Stimulated activated CD8-positive, alpha-beta memory T cell treated with anti-CD3 and anti-CD28 coated beads, Interleukin-2, amount 100 ng/mL, for 48 hours (primary cell): Measurements from ENCODE around the gene LZTS2.
"Not testable (repeated sequence)": the region's sequence is repeated elsewhere in the genome, so short reads cannot be mapped to it uniquely, and the experiment has no call there.

Source experiments
- DNase-seq, 2 donors: peaks; one replicate each; pipeline ENCODE4 v3.0.0-alpha.2; 2020; ENCODE audit warnings: low read depth in 2 of 2

Gene LZTS2, protein sequence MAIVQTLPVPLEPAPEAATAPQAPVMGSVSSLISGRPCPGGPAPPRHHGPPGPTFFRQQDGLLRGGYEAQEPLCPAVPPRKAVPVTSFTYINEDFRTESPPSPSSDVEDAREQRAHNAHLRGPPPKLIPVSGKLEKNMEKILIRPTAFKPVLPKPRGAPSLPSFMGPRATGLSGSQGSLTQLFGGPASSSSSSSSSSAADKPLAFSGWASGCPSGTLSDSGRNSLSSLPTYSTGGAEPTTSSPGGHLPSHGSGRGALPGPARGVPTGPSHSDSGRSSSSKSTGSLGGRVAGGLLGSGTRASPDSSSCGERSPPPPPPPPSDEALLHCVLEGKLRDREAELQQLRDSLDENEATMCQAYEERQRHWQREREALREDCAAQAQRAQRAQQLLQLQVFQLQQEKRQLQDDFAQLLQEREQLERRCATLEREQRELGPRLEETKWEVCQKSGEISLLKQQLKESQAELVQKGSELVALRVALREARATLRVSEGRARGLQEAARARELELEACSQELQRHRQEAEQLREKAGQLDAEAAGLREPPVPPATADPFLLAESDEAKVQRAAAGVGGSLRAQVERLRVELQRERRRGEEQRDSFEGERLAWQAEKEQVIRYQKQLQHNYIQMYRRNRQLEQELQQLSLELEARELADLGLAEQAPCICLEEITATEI

GRCh38 chr10:100999742-101000126, at the start of gene LZTS2:
Gene LZTS2, plus strand, starts transcription at chr10:100999808. Its CDS starts 2,731 bp downstream, at chr10:101002539.
- no peak for DNase-seq

DNA sequence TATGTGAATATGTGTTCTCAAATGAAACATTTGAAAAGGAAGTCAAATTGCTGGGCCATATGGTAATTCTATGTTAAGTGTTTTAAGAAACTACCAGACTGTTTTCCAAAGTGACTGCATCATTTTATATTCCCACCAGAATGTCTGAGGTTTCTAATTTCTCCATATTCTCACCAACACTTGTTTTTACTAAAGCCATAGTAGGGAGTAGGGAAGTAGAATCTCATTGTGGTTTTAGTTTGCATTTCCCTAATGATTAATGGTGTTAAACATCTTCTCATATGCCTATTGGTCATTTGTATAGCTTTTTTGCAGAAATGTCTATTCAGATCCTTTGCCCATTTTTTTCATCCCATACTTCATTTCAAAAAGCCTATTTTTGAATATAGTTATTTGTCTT, 39.4 kb upstream of the LZTS2 start:
- no peak for DNase-seq

GRCh38 chr10:100962351-100963080, 37.1 kb upstream of the LZTS2 start:
- DNase-seq = no peak

GRCh38 chr10:100963826-100964225, 35.8 kb upstream of the LZTS2 start:
- DNase-seq = no peak

DNA sequence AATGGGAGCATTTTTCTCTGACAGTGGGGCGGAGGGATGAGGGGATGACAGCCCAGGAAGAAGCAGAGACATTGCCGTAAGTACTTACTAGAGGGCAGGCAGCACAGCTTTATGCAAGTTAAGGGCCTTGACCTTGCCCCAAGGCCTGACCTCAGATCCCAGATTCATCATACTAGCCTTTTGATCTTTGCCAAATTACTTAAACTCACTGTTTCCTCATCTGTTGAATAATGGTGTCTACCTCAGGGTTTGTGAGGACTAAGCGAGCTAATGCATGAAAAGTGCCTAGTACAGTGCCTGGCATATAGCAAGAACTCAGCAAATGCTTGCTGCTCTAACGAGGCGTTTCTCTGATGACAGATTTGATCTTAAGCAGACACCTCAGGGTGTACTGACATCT, 33.8 kb upstream of the LZTS2 start:
- no peak for DNase-seq

GRCh38 chr10:100966887-100967286, 32.7 kb upstream of the LZTS2 start:
- DNase-seq = no peak

GRCh38 chr10:100967332-100967731, 32.3 kb upstream of the LZTS2 start:
- no peak for DNase-seq

DNA sequence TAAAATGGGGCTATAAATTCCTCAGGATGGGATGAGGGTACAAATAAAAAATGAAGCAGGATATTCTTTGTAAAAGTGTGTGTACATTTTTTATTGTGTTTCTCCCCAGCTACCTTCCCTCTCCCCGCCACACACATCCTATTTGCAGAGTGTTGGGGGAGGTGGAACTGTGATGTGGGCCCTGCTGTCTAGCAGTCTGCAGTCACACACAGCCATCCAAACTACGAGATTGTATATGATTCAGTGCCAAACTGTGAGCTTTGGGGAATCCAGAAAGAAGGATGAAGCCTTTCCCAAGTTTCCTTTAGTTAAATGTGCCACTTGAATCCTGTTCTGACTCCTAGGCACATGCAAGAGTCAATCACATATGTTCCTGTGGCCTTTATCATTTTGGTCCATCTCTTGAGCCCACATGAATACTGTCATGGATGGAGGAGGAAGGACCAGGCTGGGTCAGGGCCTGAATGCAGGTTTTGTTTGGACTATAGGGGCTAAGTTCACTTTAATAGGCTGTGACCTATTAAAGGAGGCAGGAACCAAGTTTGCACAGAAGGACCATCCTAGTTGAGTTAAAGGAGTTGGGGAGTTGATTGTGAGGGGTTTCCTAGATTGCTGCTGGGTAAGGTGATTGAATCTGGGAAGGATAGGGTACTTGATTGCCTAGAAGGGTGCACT, 31.4 kb upstream of the LZTS2 start:
- DNase-seq = no peak

DNA sequence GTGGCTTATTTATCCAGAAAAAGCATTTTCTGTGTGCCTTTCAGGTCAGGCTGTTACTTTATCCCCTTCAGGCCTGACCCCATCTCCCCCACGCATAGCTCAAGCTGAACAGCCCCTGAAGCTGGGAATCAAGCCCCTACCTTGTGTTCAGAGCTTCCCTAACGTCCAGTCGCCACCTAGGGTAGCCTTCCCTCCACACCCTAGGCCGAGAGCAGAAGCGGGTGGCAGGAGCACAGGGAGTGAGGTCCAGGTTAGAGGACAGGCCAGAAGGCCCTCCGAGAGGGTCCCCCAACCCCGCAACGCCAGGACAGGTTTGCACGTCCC, 30.8 kb upstream of the LZTS2 start:
- no peak for DNase-seq

DNA sequence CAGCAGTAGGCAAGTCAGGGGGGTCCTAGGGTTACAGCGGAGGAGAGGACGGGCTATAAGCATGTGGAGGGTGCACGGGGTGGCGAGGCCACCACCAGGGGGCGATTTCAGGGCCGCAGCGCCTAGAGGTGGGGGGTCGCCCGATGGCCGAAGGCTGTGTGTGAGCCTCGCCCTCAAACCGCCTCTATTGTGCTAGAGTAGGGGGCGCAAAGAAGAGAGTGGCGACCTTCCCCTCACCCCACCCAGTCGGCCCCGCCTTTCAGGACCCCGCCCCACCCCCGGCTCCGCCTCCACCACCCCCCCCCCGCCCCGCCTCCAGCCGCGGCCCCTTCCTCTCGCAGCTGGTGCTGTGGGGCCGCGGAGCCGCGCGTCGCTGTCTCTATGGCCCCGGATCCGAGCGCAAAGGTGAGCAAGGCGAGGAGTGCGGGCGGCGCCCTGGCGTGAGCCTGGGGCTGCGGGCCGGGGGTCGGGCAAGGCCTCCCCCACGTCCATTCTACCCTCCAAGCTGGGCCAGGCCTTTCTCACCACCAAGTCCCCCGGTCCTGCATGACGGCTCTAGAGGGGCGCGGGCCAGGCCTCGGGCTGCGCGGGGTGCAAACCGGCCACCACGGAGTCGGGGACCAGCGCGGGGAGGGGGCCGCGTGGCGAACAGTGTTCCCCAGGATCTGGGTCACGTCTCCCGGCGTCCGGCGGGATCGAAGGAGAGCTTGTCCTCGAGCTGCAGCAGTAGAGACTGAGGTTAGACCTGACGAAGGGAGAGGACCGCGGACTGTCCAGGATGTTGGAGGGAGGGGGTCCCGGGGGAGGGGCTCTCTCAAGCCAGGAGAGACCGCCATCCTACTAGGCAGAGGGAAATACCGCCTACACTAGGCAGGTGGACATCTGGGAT, 30.2 kb upstream of the LZTS2 start, which contains the start of gene SEMA4G:
TSS of gene SEMA4G (plus strand) at position 318 of the 889 bp plus-strand sequence. CDS start 3,409 bp downstream, outside the sequence.
- DNase-seq = peak; percentile 21 to 28

- no peak for DNase-seq
Observed at GRCh38 chr10:100970076-100970913, 29.3 kb upstream of the LZTS2 start.

- DNase-seq = no peak
Observed at GRCh38 chr10:100970914-100971811, 28.4 kb upstream of the LZTS2 start.

DNA sequence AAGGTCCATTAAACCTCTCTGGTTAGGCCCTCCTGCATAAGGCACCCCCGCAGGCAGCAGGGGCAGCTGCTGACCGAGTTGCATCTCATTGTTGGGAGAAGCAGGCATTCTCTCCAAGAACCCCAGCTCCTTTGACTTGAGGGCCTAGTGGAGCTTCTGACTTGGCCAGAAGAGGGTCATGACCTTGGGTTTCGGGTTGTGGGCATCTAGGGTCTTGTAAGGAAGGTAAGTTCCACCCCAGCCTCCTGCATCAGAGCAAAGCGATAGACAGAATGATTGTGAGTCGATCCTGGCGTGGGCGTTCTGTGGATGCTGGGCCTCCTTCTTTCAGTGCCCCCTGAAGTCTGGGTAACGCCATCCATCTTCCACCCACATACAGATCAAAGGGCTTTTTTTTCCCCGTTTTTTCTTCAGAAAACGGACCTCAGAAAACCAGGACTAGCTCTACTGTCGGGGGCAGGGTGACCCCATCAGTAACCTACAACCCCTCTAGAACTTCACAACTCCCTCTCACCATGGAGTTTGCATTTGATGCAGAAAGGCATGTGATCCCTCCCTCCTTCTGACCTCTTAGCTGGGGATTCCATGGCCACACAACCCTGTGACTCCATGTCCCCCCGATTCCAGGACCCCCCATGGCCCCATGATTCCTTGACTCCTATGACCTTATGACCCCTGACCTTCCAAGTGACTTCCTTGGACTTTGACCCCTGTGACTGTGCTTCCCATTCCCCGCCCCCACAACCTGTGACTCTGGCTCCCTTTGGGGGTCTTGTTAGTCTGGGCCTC, 27.3 kb upstream of the LZTS2 start:
- DNase-seq = no peak

DNA sequence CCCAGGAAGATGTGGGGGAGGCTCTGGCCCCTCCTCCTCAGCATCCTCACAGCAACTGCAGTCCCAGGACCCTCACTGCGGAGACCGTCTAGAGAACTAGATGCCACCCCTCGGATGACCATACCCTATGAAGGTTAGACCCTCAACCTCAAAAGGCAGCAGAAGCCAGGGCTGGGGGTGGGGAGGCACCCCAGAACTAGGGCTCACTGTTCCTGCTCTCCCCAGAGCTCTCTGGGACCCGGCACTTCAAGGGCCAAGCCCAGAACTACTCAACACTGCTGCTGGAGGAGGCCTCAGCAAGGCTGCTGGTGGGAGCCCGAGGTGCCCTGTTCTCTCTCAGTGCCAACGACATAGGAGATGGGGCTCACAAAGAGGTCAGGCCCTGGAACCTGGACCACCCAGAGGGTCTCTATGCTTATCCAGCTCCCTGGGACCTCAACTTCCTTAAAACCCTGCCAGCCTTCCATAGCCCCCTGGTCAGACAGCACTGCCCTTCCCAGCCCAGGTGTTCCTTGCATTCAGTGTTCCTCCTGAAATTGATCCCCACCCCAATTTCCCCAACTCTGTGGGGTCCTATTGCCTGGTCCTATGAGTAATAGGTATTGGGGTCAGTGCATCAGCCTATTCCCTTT, 26.6 kb upstream of the LZTS2 start:
- no peak for DNase-seq

DNA sequence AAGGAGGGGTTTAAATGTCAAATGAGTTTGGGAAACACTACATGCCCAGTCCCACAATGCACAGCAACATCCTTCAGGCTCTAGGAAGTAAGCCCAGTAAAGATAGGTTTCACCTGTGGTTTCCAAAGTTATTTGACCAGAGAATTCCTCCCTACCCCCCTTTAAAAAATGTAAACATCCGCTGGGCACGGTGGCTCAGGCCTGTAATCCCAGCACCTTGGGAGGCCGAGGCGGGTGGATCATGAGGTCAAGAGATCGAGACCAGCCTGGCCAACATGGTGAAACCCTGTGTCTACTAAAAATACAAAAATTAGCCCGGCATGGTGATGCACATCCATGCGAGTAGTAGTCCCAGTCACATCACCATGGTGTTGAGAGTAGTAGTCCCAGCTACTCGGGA, 24.2 kb upstream of the LZTS2 start:
- DNase-seq = not testable (repeated sequence)

DNA sequence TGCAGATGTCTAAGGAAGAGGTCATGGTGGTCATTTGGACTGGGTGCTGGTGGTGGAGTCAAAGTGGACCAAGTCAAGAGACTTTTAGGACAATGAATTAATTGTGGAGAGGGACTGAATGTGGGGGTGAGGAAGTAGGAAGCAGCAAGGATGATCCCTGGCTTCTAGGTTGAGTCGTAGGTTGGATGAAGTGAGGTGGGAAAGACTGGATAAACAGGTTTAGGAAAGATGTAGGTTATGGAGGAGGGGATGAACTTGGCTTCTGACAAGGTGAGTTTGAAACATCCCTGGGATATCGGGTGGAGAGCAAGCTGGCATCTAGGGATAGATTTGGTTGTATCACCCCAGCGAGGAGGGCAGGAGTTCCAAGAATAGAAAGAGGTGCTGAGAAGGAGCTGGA, 22.7 kb upstream of the LZTS2 start:
- no peak for DNase-seq

DNA sequence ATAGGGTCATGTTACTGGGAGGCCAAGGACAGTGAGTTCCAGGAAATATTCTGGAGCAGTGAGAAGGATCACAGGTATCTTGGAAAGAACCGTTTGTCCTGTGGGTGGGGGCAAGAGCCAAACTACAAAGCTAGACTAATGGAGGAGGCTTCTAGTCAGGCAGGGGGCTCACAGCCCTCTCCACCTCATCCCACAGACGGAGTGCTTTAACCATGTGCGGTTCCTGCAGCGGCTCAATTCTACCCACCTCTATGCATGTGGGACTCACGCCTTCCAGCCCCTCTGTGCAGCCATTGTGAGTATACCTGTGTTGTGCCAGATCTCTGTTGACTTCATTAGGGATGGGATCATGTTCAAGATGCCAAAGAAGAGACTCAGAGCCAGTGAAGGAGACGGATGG, 22.2 kb upstream of the LZTS2 start:
- DNase-seq = no peak
